DOHH2 (cell line): ENCODE results near the gene THOC2.

ENCODE experiments used
- H3F3A ChIP-seq: fragments of 200-600 bp; sonication (generic), shearing (Covaris generic); 2 replicates; pipeline ENCODE4 v1.6.0; 2016; ENCODE audit warnings: antibody characterized with exemption, mild to moderate bottlenecking; ENCODE audit not compliant: control insufficient read depth, insufficient read depth
- H3K27ac ChIP-seq: fragments of 200-600 bp; sonication (generic); 2 replicates; pipeline ENCODE4 v1.5.1; 2014; ENCODE audit warnings: low read depth, mild to moderate bottlenecking, low read length, moderate library complexity
- H3K27me3 ChIP-seq: fragments of 200-600 bp; sonication (generic); 2 replicates; pipeline ENCODE4 v1.6.1; 2014; ENCODE audit warnings: mild to moderate bottlenecking, low read length, mixed read lengths; ENCODE audit not compliant: control insufficient read depth
- H3K36me3 ChIP-seq: fragments of 200-600 bp; sonication (generic); 2 replicates; pipeline ENCODE4 v1.6.1; 2014; ENCODE audit warnings: mild to moderate bottlenecking, low read length, moderate library complexity, mixed read lengths; ENCODE audit not compliant: control insufficient read depth
- H3K4me1 ChIP-seq: fragments of 200-600 bp; sonication (generic); 2 replicates; pipeline ENCODE4 v1.6.1; 2014; ENCODE audit warnings: mild to moderate bottlenecking, low read length, mixed read lengths; ENCODE audit not compliant: control insufficient read depth
- H3K4me2 ChIP-seq: fragments of 200-600 bp; sonication (generic); 2 replicates; pipeline ENCODE4 v1.6.0; 2014; ENCODE audit warnings: mild to moderate bottlenecking, low read length, moderate library complexity
- H3K4me3 ChIP-seq: fragments of 200-600 bp; sonication (generic); 2 replicates; pipeline ENCODE4 v1.5.1; 2014; ENCODE audit warnings: mild to moderate bottlenecking, low read length, mixed read lengths
- H3K79me2 ChIP-seq: fragments of 200-600 bp; sonication (generic); 2 replicates; pipeline ENCODE4 v1.6.1; 2014; ENCODE audit warnings: mild to moderate bottlenecking, low read length, mixed read lengths; ENCODE audit not compliant: control insufficient read depth
- H3K9me2 ChIP-seq: fragments of 200-600 bp; sonication (generic); replicated peaks from 2 replicates; pipeline ENCODE4 v1.6.1; 2014; ENCODE audit warnings: mild to moderate bottlenecking, low read length, mixed read lengths; ENCODE audit not compliant: control insufficient read depth
- H3K9me3 ChIP-seq: fragments of 200-600 bp; sonication (generic); 2 replicates; pipeline ENCODE4 v1.6.1; 2014; ENCODE audit warnings: antibody characterized with exemption, low read length, mixed read lengths; ENCODE audit not compliant: control insufficient read depth, insufficient read depth
- H4K20me1 ChIP-seq: fragments of 200-600 bp; sonication (generic); 2 replicates; pipeline ENCODE4 v1.6.0; 2014; ENCODE audit warnings: low read depth, mild to moderate bottlenecking, antibody characterized with exemption, low read length, moderate library complexity; ENCODE audit not compliant: control insufficient read depth, insufficient read depth
- CTCF ChIP-seq: fragments of 200-600 bp; sonication (generic); IDR thresholded peaks from one replicate; pipeline ENCODE4 v1.5.1; 2014; ENCODE audit warnings: antibody characterized with exemption, mild to moderate bottlenecking, low read depth, low read length; ENCODE audit not compliant: poor library complexity, severe bottlenecking
- EZH2phosphoT487 ChIP-seq: fragments of 200-600 bp; sonication (generic); IDR thresholded peaks from 2 replicates; pipeline ENCODE4 v1.6.1; 2017; ENCODE audit warnings: borderline replicate concordance, mild to moderate bottlenecking, antibody characterized with exemption, low read length, moderate library complexity, mixed read lengths

Gene THOC2

GRCh38 chrX:123603491-123603890, 129.4 kb downstream of the THOC2 start:
- Histone ChIP-seq H3K27me3 (no peaks in the 10 kb centered on the region), H3K36me3 (peaks cover 30% of the 10 kb centered on the region), H3F3A (no peaks in the 10 kb centered on the region)

GRCh38 chrX:123601437-123601836, 131.4 kb downstream of the THOC2 start:
- no peaks in the 10 kb centered on the region for H3F3A ChIP-seq

More at GRCh38 chrX:123603491-123603890, 129.4 kb downstream of the THOC2 start:
- H3K9me2 ChIP-seq = no peaks in the 10 kb centered on the region
- H3K4me1 ChIP-seq = no peaks in the 10 kb centered on the region
- H4K20me1 ChIP-seq = no peaks in the 10 kb centered on the region
- no peak overlapping the region for H3K4me2 ChIP-seq
- H3K4me3 ChIP-seq = no peak overlapping the region
- TF ChIP-seq EZH2phosphoT487 (no peak), CTCF (no peak)
- H3K79me2 ChIP-seq = no peaks in the 10 kb centered on the region
- H3K27ac ChIP-seq = no peak overlapping the region
- no peaks in the 10 kb centered on the region for H3K9me3 ChIP-seq

DNA sequence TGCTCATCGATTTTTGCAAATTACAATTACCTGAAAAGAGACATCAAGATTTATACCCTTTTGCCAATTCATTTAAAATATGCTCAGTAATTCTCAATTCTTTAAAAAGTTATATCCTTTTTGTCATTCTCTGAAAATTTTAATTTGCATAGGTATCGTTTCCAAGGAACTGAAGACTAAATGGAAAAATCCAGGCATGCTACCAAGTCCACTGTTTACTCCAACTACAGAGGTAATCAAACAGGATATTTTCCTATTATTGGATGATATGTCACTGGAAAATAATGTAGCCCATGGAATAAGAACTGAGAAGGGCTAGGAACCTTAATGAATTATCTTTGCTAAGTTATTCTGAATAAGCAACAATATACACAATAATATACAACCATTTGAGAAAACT, 132.7 kb downstream of the THOC2 start:
- H3K36me3 ChIP-seq = peaks cover 18% of the 10 kb centered on the region; the same call in 1 of the 2 replicates
- H3K4me3 ChIP-seq = no peak overlapping the region
- no peaks in the 10 kb centered on the region for H3K9me2 ChIP-seq
- H3K4me1 ChIP-seq = no peaks in the 10 kb centered on the region
- H3K27me3 ChIP-seq = no peaks in the 10 kb centered on the region
- TF ChIP-seq CTCF = no peak
- TF ChIP-seq EZH2phosphoT487 = no peak
- no peaks in the 10 kb centered on the region for H3K79me2 ChIP-seq
- H3K9me3 ChIP-seq = no peaks in the 10 kb centered on the region
- no peak overlapping the region for H3K27ac ChIP-seq
- H4K20me1 ChIP-seq = no peaks in the 10 kb centered on the region
- no peaks in the 10 kb centered on the region for H3F3A ChIP-seq
- H3K4me2 ChIP-seq = no peak overlapping the region

More at GRCh38 chrX:123601437-123601836, 131.4 kb downstream of the THOC2 start:
- no peaks in the 10 kb centered on the region for H3K4me1 ChIP-seq
- H3K9me3 ChIP-seq = no peaks in the 10 kb centered on the region
- H3K27me3 ChIP-seq = no peaks in the 10 kb centered on the region
- no peaks in the 10 kb centered on the region for H3K9me2 ChIP-seq
- no peak overlapping the region for H3K27ac ChIP-seq
- peaks cover 22% of the 10 kb centered on the region for H3K36me3 ChIP-seq
- TF ChIP-seq EZH2phosphoT487 (no peak), CTCF (no peak)
- H4K20me1 ChIP-seq = no peaks in the 10 kb centered on the region
- H3K79me2 ChIP-seq = no peaks in the 10 kb centered on the region
- no peak overlapping the region for H3K4me2 ChIP-seq
- H3K4me3 ChIP-seq = no peak overlapping the region

GRCh38 chrX:123590842-123591486, 141.9 kb downstream of the THOC2 start:
- H3K4me3 ChIP-seq = no peak overlapping the region
- no peaks in the 10 kb centered on the region for H3K79me2 ChIP-seq
- H3K4me2 ChIP-seq = no peak overlapping the region
- H3F3A ChIP-seq = no peaks in the 10 kb centered on the region
- H3K27ac ChIP-seq = no peak overlapping the region
- no peaks in the 10 kb centered on the region for H3K9me3 ChIP-seq
- peaks cover 7% of the 10 kb centered on the region for H3K4me1 ChIP-seq
- H4K20me1 ChIP-seq = no peaks in the 10 kb centered on the region
- no peaks in the 10 kb centered on the region for H3K9me2 ChIP-seq
- no peaks in the 10 kb centered on the region for H3K27me3 ChIP-seq
- no peaks in the 10 kb centered on the region for H3K36me3 ChIP-seq
- TF ChIP-seq CTCF (no peak), EZH2phosphoT487 (no peak)
